Measurements from ENCODE around the gene RNF220. TPM values are rescaled to one million over a fixed set of nuclear protein-coding genes. Genes with fewer than 3 reads are reported as not detected.

RNF220 gene
- polyA plus RNA-seq, 1 donor from 2014 or later, result 101 TPM

DNA sequence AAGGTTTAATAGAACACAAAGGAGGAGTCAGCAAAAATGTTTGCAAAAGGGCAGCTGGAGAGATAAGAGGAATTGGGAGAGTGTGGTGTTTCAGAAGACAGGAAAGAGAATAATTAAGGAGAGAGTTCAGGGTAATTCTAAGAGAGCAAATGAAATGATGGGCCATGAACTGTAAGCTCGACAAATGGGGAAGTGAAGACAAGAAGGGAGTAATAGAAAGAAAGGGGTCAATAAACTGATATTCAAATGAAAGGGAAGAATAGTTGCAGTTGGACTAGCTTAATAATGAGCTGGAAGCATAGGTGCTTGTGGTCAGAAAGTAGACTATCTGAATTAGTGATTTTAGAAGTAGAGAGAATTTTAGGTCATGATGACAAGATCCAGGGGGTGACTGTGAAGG, 15.6 kb upstream of the RNF220 start:
- no peaks in the 10 kb centered on the region for H3K4me1 Mint-ChIP-seq
- H3K27me3 Mint-ChIP-seq, result peaks cover 10% of the 10 kb centered on the region
- no peak overlapping the region for H3K27ac Mint-ChIP-seq
- no peaks in the 10 kb centered on the region for H3K9me3 Mint-ChIP-seq
- H3K36me3 Mint-ChIP-seq, result no peaks in the 10 kb centered on the region
- no peak overlapping the region for H3K4me3 Mint-ChIP-seq

DNA sequence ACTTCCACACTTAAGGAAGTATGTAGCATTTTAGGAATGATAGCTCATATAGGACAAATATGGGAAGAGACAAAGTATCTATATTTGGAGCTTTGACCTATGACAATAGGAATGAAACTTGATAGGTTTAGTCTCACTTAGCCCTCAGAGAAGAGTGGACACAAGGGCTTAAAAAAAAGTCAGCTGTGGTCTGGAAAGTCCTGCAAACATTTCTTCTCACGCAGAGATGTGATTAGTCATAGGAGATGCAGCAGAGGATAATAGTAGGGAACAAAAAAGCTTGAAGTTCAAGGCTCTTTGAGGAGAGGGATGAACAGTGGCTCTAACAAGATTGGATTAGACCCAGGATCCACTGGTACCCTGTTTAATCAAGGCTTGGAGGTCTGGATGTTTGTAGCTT, 14.8 kb upstream of the RNF220 start:
- Mint-ChIP-seq H3K27ac (no peak overlapping the region), H3K4me3 (no peak overlapping the region), H3K36me3 (peaks cover 1% of the 10 kb centered on the region), H3K27me3 (peaks cover 11% of the 10 kb centered on the region), H3K4me1 (no peaks in the 10 kb centered on the region), H3K9me3 (no peaks in the 10 kb centered on the region)

DNA sequence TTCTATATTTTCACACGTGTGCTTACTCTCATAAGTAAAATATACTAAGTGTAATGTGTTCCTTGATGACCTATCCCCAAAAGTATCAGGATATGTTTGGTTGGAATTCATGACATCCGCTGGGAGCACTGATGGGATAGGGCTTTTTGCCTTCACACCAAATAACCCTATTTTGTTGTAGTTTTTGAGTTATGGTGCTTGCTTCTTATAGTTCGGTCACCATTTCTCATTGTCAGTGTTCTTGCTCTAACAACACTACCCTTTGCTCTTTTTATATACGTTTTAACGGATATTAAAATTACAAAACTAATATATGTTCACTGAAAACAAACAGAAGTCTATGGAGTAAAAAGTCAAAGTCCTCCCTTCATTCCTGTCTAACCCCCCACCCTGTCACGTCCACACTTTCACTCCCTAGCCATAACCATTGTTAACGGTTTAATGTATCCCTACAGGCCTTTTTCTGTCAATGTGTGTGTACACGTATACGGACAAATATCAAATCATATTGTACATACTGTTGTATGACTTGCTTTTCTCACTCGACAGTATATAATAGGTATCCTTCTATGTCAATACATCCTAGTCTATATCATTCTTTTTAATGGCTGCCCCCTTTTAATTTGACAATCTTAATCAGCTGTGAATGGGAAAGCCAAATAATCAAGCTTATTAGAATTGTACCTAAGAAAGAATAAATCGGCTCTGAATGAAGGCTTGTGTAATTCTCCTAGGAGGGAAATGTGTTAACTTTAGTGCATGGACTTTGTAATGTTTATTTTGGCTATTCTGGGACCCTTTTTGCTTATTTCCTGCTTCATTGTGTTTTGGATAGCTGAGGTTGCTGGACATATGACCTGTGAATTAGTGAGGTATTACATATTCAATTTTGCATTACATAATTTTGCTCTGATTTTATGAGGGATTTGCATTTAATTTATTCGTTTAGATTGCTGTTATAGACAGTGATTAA, 3.5 kb upstream of the RNF220 start:
- no peak overlapping the region for H3K27ac Mint-ChIP-seq
- peaks cover 46% of the 10 kb centered on the region for H3K27me3 Mint-ChIP-seq
- H3K36me3 Mint-ChIP-seq, result no peaks in the 10 kb centered on the region
- H3K4me1 Mint-ChIP-seq, result peaks cover 4 to 11% (median 9%) of the 10 kb centered on the region in 3 donors
- no peak overlapping the region for H3K4me3 Mint-ChIP-seq
- H3K9me3 Mint-ChIP-seq, result no peaks in the 10 kb centered on the region

- Mint-ChIP-seq H3K27me3 (peaks cover 33% of the 10 kb centered on the region), H3K36me3 (peaks cover 3% of the 10 kb centered on the region)
Measured at GRCh38 chr1:44405798-44406736, 1.0 kb downstream of the RNF220 start.

DNA sequence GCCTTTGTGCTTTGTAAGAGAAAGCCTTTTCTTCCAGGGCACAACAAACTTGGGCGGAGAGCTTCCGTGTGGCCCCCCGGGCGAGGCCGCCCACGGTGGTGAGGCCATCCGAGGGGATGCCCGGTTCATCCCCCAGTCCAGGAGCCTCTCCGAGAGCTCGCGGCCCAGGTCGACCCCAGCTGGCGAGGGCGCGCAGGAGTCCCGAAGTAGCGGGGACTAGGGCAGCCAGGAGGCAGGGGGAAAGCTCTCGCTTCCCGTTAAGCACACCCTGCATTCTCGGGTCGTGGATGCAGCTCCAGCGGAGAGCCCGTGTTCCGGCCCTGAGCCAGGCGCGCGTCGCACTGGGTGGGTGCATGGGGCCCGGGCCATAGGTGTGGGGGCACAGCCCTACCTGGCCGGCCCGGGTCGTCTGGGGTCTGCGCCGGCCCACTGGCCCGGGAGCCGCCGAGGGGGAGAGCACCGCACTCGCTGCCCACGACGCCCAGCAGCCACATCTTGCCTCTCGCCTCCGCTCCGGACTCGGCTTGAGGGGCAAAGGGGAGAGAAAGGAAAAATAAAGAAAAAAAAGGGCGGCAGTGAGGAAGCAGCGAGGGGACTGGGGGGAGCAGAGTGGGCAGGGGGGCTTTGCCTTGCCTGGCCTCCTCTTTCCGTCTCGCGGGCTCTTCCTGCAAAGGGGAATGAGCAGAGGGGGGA, 1.8 kb downstream of the RNF220 start:
- peaks cover 28% of the 10 kb centered on the region for H3K27me3 Mint-ChIP-seq
- H3K36me3 Mint-ChIP-seq, result peaks cover 3% of the 10 kb centered on the region
- H3K27ac Mint-ChIP-seq, result peak overlapping the region in 2 of 3 donors; percentile 81 to 92
- peaks cover 0 to 3% (median 0%) of the 10 kb centered on the region in 3 donors for H3K9me3 Mint-ChIP-seq
- H3K4me1 Mint-ChIP-seq, result peaks cover 13 to 29% (median 22%) of the 10 kb centered on the region in 3 donors
- H3K4me3 Mint-ChIP-seq, result peak overlapping the region in 3 of 4 donors; percentile 76 to 95 (median 91)

More at GRCh38 chr1:44405798-44406736, 1.0 kb downstream of the RNF220 start:
- H3K9me3 Mint-ChIP-seq, result peaks cover 0 to 3% (median 0%) of the 10 kb centered on the region in 3 donors
- peaks cover 13 to 29% (median 22%) of the 10 kb centered on the region in 3 donors for H3K4me1 Mint-ChIP-seq
- H3K27ac Mint-ChIP-seq, result peak overlapping the region; percentile 81 to 92 (median 90)
- peak overlapping the region; percentile 86 to 95 (median 92) for H3K4me3 Mint-ChIP-seq

GRCh38 chr1:44407430-44408211, 2.6 kb downstream of the RNF220 start:
- peaks cover 13 to 29% (median 22%) of the 10 kb centered on the region in 3 donors for H3K4me1 Mint-ChIP-seq
- H3K27me3 Mint-ChIP-seq, result peaks cover 22% of the 10 kb centered on the region
- peak overlapping the region; percentile 25 to 95 (median 79) for H3K4me3 Mint-ChIP-seq
- peaks cover 0 to 3% (median 0%) of the 10 kb centered on the region in 3 donors for H3K9me3 Mint-ChIP-seq
- H3K27ac Mint-ChIP-seq, result peak overlapping the region; percentile 59 to 88 (median 61)
- H3K36me3 Mint-ChIP-seq, result peaks cover 3% of the 10 kb centered on the region

GRCh38 chr1:44408212-44408582, 3.1 kb downstream of the RNF220 start:
- H3K36me3 Mint-ChIP-seq, result peaks cover 3% of the 10 kb centered on the region
- peaks cover 13 to 29% (median 22%) of the 10 kb centered on the region in 3 donors for H3K4me1 Mint-ChIP-seq
- peak overlapping the region; percentile 59 to 88 (median 61) for H3K27ac Mint-ChIP-seq
- peaks cover 0 to 3% (median 0%) of the 10 kb centered on the region in 3 donors for H3K9me3 Mint-ChIP-seq
- peak overlapping the region in 3 of 4 donors; percentile 82 to 86 (median 86) for H3K4me3 Mint-ChIP-seq
- peaks cover 16% of the 10 kb centered on the region for H3K27me3 Mint-ChIP-seq

DNA sequence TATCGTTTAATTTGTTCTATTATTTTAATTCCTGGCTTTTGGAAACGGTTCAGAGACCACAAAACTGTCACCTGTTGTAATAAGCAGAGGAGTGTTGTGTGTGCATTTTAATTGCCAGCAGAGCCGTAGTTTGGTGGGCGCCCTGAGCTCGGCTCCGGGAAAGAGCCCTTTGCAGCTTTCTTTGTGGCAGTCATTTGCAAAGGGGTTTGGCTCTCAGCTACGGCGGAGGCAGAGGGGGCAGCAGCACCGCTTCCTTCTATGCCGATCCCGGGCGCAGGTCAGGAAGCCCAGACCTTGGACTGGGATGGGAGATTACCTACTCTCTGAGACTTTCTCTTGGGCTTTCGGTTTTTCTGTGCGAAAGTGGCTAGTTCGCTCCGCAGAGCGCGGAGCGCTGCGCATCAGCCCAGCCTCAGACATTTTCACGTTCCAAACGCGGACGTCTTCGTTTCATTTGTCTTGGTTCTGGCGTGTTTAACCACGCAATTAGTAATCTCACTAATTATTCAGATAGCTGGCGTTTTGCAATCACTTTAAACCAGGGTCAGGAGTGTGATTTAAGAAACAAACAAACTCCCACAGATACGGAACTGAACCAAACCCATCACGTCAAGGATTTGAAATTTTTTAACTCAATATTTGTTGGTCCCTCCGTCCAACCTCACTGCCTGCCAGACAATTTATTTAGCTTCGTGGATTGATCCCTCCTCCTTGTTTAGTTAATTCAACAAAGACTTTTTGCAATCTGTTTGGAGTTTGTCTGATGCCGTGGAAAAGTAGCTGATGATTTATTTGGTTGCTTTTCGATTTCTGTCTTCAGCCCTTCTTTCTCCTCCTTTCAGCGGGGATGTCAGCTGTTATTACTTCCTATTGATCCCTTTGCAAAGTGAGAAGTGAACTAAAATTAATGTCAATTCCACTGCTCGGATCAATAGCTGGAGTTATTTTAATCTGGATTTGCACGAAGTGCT, 3.9 kb downstream of the RNF220 start:
- peak overlapping the region in 2 of 3 donors; percentile 61 to 88 for H3K27ac Mint-ChIP-seq
- H3K4me1 Mint-ChIP-seq, result peaks cover 13 to 29% (median 22%) of the 10 kb centered on the region in 3 donors
- peaks cover 3% of the 10 kb centered on the region for H3K36me3 Mint-ChIP-seq
- peaks cover 0 to 3% (median 0%) of the 10 kb centered on the region in 3 donors for H3K9me3 Mint-ChIP-seq
- H3K4me3 Mint-ChIP-seq, result peak overlapping the region; percentile 57 to 86 (median 84)
- peaks cover 16% of the 10 kb centered on the region for H3K27me3 Mint-ChIP-seq

DNA sequence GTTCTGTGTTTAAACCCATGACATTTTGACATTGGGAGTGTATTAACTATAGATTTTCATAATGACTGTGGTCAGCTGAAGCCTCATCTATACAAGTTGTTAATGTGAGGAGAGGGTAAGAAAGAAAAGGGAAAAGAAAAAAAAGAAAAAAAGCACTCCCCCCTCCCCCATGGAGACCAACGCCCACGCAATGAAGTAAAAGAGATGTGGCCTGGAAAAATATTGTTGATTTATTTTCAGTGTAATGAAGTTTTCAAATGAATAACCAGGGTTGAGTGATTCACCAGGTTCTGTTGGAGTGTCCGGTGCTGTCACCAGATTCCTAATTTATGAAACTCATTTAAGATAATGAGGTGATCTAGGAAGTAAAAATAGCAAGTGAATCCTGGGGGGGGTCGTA, 4.7 kb downstream of the RNF220 start:
- Mint-ChIP-seq H3K27me3 (peaks cover 16% of the 10 kb centered on the region), H3K4me3 (no peak overlapping the region), H3K27ac (no peak overlapping the region)

DNA sequence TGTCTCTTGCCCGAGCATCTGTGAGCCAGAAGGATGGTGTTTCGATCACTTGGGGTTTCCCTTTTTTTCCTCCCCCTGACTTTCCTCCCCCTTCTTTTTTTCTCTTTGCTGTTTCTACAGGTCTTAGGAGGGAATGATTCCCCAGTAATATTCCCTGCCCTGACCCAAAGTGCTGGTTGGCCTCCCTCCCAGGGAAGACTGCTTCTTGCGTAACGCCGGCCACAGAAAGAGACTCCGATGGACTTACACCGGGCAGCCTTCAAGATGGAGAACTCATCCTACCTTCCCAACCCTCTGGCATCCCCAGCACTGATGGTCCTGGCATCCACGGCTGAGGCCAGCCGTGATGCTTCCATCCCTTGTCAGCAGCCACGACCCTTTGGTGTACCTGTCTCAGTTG, 6.8 kb downstream of the RNF220 start:
- Mint-ChIP-seq H3K9me3 (peaks cover 0 to 9% (median 0%) of the 10 kb centered on the region in 3 donors), H3K27me3 (peaks cover 17% of the 10 kb centered on the region), H3K36me3 (peaks cover 3% of the 10 kb centered on the region), H3K27ac (no peak overlapping the region), H3K4me3 (no peak overlapping the region), H3K4me1 (peaks cover 9 to 17% (median 13%) of the 10 kb centered on the region in 3 donors)

More for the DNA sequence above, 4.7 kb downstream of the RNF220 start:
- Mint-ChIP-seq H3K9me3 (peaks cover 0 to 3% (median 0%) of the 10 kb centered on the region in 3 donors), H3K36me3 (peaks cover 3% of the 10 kb centered on the region), H3K4me1 (peaks cover 13 to 29% (median 21%) of the 10 kb centered on the region in 3 donors)

DNA sequence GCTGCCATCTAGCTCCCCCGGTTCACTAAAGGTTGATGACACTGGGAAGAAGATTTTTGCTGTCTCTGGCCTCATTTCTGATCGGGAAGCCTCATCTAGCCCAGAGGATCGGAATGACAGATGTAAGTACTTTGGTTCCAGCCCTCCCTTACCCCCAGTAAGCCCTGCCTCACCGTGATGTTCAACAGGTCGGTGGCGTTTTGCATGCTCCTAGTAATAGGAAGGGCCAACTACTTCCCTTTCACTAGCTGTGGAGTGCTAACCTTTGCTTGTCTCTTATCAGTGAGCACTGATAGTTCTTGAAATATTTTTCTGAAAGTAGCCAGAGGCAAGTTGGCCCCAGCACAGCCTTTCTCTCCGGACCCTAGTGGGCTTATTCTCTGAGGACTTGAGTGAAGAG, 7.5 kb downstream of the RNF220 start:
- Mint-ChIP-seq H3K9me3 (peaks cover 0 to 9% (median 0%) of the 10 kb centered on the region in 3 donors), H3K36me3 (peaks cover 3% of the 10 kb centered on the region), H3K4me1 (peaks cover 9 to 17% (median 13%) of the 10 kb centered on the region in 3 donors), H3K27ac (no peak overlapping the region), H3K4me3 (no peak overlapping the region), H3K27me3 (peaks cover 20% of the 10 kb centered on the region)

GRCh38 chr1:44413740-44414139, 8.7 kb downstream of the RNF220 start:
- Mint-ChIP-seq H3K4me1 (peaks cover 6 to 7% (median 7%) of the 10 kb centered on the region in 3 donors), H3K27ac (no peak overlapping the region)

More at GRCh38 chr1:44413740-44414139, 8.7 kb downstream of the RNF220 start:
- no peak overlapping the region for H3K4me3 Mint-ChIP-seq
- H3K36me3 Mint-ChIP-seq, result no peaks in the 10 kb centered on the region
- H3K9me3 Mint-ChIP-seq, result peaks cover 0 to 6% (median 0%) of the 10 kb centered on the region in 3 donors
- peaks cover 26% of the 10 kb centered on the region for H3K27me3 Mint-ChIP-seq

All from IgD-negative memory B cell (primary cell).